GM23248 (cell line): ENCODE data around the gene IGF2BP1. TPM values are rescaled to one million over a fixed set of nuclear protein-coding genes. Genes with fewer than 3 reads are reported as not detected.

Experiments used
- DNase-seq: peaks from one replicate; pipeline ENCODE4 v3.0.0-alpha.2; 2015
- H2AFZ ChIP-seq: fragments of 200-600 bp; sonication (generic); 2 replicates; pipeline ENCODE4 v1.6.1; 2016; ENCODE audit warnings: antibody characterized with exemption
- H3F3A ChIP-seq: fragments of 200-600 bp; sonication (generic); 2 replicates; pipeline ENCODE4 v1.6.1; 2016; ENCODE audit warnings: mild to moderate bottlenecking, antibody characterized with exemption, mixed run types; ENCODE audit not compliant: insufficient read depth
- H3K27ac ChIP-seq: fragments of 200-600 bp; sonication (generic); 2 replicates; pipeline ENCODE4 v1.5.1; 2016; ENCODE audit warnings: mild to moderate bottlenecking
- H3K27me3 ChIP-seq: fragments of 200-600 bp; sonication (generic); replicated peaks from 2 replicates; pipeline ENCODE4 v1.6.1; 2016; ENCODE audit warnings: mild to moderate bottlenecking; ENCODE audit not compliant: insufficient read depth
- H3K36me3 ChIP-seq: fragments of 200-600 bp; sonication (generic); 2 replicates; pipeline ENCODE4 v1.6.1; 2016; ENCODE audit warnings: low read depth, mild to moderate bottlenecking
- H3K4me1 ChIP-seq: fragments of 200-600 bp; sonication (generic); 2 replicates; pipeline ENCODE4 v1.6.1; 2016; ENCODE audit warnings: mild to moderate bottlenecking; ENCODE audit not compliant: insufficient read depth
- H3K4me2 ChIP-seq: fragments of 200-600 bp; sonication (generic); one replicate; pipeline ENCODE4 v1.6.1; 2016; ENCODE audit warnings: mild to moderate bottlenecking; ENCODE audit not compliant: unreplicated experiment
- H3K4me3 ChIP-seq: fragments of 200-600 bp; sonication (generic); 2 replicates; pipeline ENCODE4 v1.5.1; 2016; ENCODE audit warnings: mild to moderate bottlenecking
- H3K79me2 ChIP-seq: fragments of 200-600 bp; sonication (generic); 2 replicates; pipeline ENCODE4 v1.6.1; 2016; ENCODE audit warnings: mild to moderate bottlenecking; ENCODE audit not compliant: insufficient read depth
- H3K9ac ChIP-seq: fragments of 200-600 bp; sonication (generic); 2 replicates; pipeline ENCODE4 v1.6.1; 2016; ENCODE audit warnings: mild to moderate bottlenecking
- H3K9me2 ChIP-seq: fragments of 200-600 bp; sonication (generic); 2 replicates; pipeline ENCODE4 v1.6.1; 2016; ENCODE audit warnings: mixed run types, mild to moderate bottlenecking, moderate library complexity; ENCODE audit not compliant: insufficient read depth
- H3K9me3 ChIP-seq: fragments of 200-600 bp; sonication (generic); one replicate; pipeline ENCODE4 v1.6.1; 2017; ENCODE audit warnings: low read depth
- H4K20me1 ChIP-seq: fragments of 200-600 bp; sonication (generic); 2 replicates; pipeline ENCODE4 v1.6.0; 2016; ENCODE audit not compliant: insufficient read depth
- EZH2 ChIP-seq: fragments of 200-600 bp; sonication (generic); IDR thresholded peaks from 2 replicates; pipeline ENCODE4 v1.6.1; 2018; ENCODE audit warnings: antibody characterized with exemption, mild to moderate bottlenecking; ENCODE audit not compliant: insufficient read depth, poor library complexity, severe bottlenecking
- EZH2phosphoT487 ChIP-seq: fragments of 200-600 bp; sonication (generic); IDR thresholded peaks from 2 replicates; pipeline ENCODE4 v1.6.1; 2018; ENCODE audit warnings: antibody characterized with exemption, moderate library complexity, mild to moderate bottlenecking, low read depth; ENCODE audit not compliant: insufficient read depth
- WGBS, 2 experiments: methylation state at CpG; one replicate each; pipeline ENCODE4 v1.1.6; 2015 to 2017; ENCODE audit warnings: low lambda C conversion rate in 2 of 2, low coverage in 1 of 2; ENCODE audit errors: missing lambda C conversion rate in 2 of 2; 5-methylcytosine and 5-hydroxymethylcytosine counted together
- in situ Hi-C: fragments of 300-500 bp; cut with MboI; formaldehyde crosslinking; loops from 2 replicates; pipeline ENCODE4 v1.15.0; 2020
- polyA plus RNA-seq: library from polyadenylated mRNA; unstranded; fragments of >200 nt; fragmentation: Nextera tagmentation; extraction: Ambion mirVana; gene quantifications from 2 replicates; pipeline ENCODE4 v1.2.1, GENCODE V29; 2016
- total RNA-seq: library from RNA; depleted of rRNA; stranded (reverse); fragments of >200 nt; shearing (Covaris generic); gene quantifications from 2 replicates; pipeline ENCODE4 v1.2.3, GENCODE V29; 2014

The IGF2BP1 gene
- total and polyA plus RNA-seq, 2 experiments from 2014 or later: 4.3 to 8.1 TPM

DNA sequence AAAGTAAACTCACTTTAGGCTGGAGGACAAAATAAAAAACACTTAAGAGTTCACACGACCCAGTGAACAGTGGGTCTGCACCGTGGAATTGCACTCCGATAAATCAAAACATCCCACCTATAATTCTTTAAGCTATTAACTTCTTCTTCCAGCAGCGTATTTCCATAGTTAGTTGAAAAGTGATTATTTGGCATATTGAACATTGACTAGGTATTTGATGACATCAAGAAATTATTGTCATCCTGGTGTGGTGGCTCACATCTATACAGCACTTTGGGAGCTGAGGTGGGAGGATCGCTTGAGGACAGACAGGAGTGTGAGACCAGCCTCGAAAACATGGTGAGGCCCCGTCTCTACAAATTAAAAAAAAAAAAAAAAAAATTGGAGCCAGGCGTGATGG is 23.4 kb downstream of the IGF2BP1 start:
- Histone ChIP-seq H4K20me1 (no peaks in the 10 kb centered on the region), H3K9me2 (no peaks in the 10 kb centered on the region), H3K79me2 (peaks cover 72% of the 10 kb centered on the region), H3K9ac (no peak overlapping the region), H3K36me3 (no peaks in the 10 kb centered on the region), H2AFZ (no peak overlapping the region), H3K4me3 (no peak overlapping the region), H3K27me3 (no peaks in the 10 kb centered on the region), H3K4me2 (no peak overlapping the region), H3K9me3 (no peaks in the 10 kb centered on the region), H3K27ac (peak overlapping the region; percentile 49), H3K4me1 (peaks cover 38% of the 10 kb centered on the region), H3F3A (no peaks in the 10 kb centered on the region)
- DNase-seq: no peak
- no peak for TF ChIP-seq EZH2phosphoT487
- TF ChIP-seq EZH2: no peak
- in situ Hi-C loops: no loop called here
- WGBS, 2 experiments: 69 to 75% methylated on average over 8 of the region's 8 CpGs

- no peaks in the 10 kb centered on the region for H3F3A ChIP-seq
- TF ChIP-seq EZH2 (no peak), EZH2phosphoT487 (no peak)
- no peaks in the 10 kb centered on the region for H4K20me1 ChIP-seq
- H3K79me2 ChIP-seq: peaks cover 69% of the 10 kb centered on the region
- WGBS, 2 experiments: 75 to 76% methylated on average over 5 of the region's 5 CpGs
- H3K9me2 ChIP-seq: no peaks in the 10 kb centered on the region
- H3K4me1 ChIP-seq: peaks cover 32% of the 10 kb centered on the region
- no peak overlapping the region for H3K4me2 ChIP-seq
- DNase-seq: peak; percentile 52
- no peak overlapping the region for H3K4me3 ChIP-seq
- no peaks in the 10 kb centered on the region for H3K9me3 ChIP-seq
- peak overlapping the region; percentile 7; the same call in 1 of the 2 replicates for H2AFZ ChIP-seq
- no peaks in the 10 kb centered on the region for H3K27me3 ChIP-seq
- no peak overlapping the region for H3K9ac ChIP-seq
- no peaks in the 10 kb centered on the region for H3K36me3 ChIP-seq
- peak overlapping the region; percentile 49 for H3K27ac ChIP-seq
- in situ Hi-C loops: no loop called here
Measured at GRCh38 chr17:49021095-49021767, 24.0 kb downstream of the IGF2BP1 start.

DNA sequence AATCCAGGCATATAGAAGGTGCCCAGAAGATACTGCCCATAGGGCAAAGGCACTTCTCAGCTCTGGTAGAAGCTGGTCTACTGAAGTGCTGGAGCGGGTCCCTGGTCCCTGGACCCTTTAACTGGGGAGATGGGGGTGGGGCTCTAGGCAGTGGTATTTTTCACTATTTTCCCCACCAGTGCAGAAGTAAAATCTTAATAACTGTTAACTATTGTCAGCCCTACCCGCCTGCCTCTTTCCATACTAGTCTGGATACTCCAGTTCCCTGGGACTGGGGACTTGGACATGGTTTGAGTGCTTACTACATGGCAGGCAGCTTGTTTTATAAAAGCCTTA is 24.6 kb downstream of the IGF2BP1 start:
- H3K27me3 ChIP-seq: no peaks in the 10 kb centered on the region
- no peak for TF ChIP-seq EZH2phosphoT487
- no peak for TF ChIP-seq EZH2
- H3K36me3 ChIP-seq: no peaks in the 10 kb centered on the region
- peak overlapping the region; percentile 49 for H3K27ac ChIP-seq
- no peaks in the 10 kb centered on the region for H3F3A ChIP-seq
- no peak overlapping the region for H3K4me2 ChIP-seq
- H4K20me1 ChIP-seq: no peaks in the 10 kb centered on the region
- no peaks in the 10 kb centered on the region for H3K9me3 ChIP-seq
- H3K4me3 ChIP-seq: no peak overlapping the region
- DNase-seq: no peak
- H3K9me2 ChIP-seq: no peaks in the 10 kb centered on the region
- in situ Hi-C loops: no loop called here
- H2AFZ ChIP-seq: peak overlapping the region; percentile 7; the same call in 1 of the 2 replicates
- H3K79me2 ChIP-seq: peaks cover 67% of the 10 kb centered on the region
- WGBS, 2 experiments: 93 to 100% methylated on average over 2 of the region's 2 CpGs
- no peak overlapping the region for H3K9ac ChIP-seq
- peaks cover 29% of the 10 kb centered on the region for H3K4me1 ChIP-seq

- H3K4me1 ChIP-seq: peaks cover 24% of the 10 kb centered on the region
- peak overlapping the region; percentile 49 for H3K4me2 ChIP-seq
- in situ Hi-C loops: no loop called here
- H3K9ac ChIP-seq: no peak overlapping the region
- H3K36me3 ChIP-seq: no peaks in the 10 kb centered on the region
- H3K9me2 ChIP-seq: no peaks in the 10 kb centered on the region
- WGBS, 2 experiments: 34 to 49% methylated on average over 3 to 6 of the region's 6 CpGs
- H3K27me3 ChIP-seq: no peaks in the 10 kb centered on the region
- DNase-seq: no peak
- no peak overlapping the region for H3K4me3 ChIP-seq
- H2AFZ ChIP-seq: peak overlapping the region; percentile 53; the same call in 1 of the 2 replicates
- H4K20me1 ChIP-seq: no peaks in the 10 kb centered on the region
- H3F3A ChIP-seq: no peaks in the 10 kb centered on the region
- H3K79me2 ChIP-seq: peaks cover 67% of the 10 kb centered on the region
- TF ChIP-seq EZH2phosphoT487: no peak
- no peak for TF ChIP-seq EZH2
- no peaks in the 10 kb centered on the region for H3K9me3 ChIP-seq
- H3K27ac ChIP-seq: peak overlapping the region; percentile 49; the same call in 1 of the 2 replicates
Measured at GRCh38 chr17:49022391-49022941, 25.3 kb downstream of the IGF2BP1 start.
